ENCODE results near the gene BIN1.

DNA sequence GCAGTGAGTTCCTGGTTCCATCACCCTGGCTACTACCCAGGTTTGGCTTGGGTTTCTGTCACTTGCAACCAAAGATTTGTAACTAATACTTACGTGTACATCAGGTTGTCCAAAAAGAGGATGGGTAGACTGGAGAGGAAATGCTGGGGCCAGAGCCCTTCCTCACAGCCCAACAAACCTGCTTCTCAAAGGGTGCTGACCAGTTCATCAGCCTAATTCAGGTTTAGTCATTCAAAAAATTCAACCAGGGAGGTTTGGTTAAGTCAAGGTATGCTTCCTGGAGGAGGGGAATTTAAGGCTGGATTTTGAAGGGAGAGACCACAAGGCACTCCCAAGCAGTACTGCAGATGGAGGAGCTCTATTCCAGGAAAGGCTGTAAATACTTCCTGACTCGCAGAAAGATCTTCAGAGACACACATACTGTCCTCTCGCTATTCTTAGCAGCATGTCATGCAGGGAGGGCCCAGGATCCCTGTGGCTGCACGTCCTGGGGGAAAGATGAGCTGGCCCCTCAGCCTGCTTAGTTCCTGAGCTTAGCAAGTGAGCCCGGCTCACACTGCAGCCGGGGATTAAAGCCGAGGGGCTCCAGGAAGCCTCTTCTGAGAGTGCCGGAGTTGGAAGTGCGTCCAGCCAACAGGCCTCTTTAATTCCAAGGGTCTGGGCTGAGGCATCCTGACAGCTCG is 40.0 kb upstream of the BIN1 start:
- TF ChIP-seq, protein P1, sequence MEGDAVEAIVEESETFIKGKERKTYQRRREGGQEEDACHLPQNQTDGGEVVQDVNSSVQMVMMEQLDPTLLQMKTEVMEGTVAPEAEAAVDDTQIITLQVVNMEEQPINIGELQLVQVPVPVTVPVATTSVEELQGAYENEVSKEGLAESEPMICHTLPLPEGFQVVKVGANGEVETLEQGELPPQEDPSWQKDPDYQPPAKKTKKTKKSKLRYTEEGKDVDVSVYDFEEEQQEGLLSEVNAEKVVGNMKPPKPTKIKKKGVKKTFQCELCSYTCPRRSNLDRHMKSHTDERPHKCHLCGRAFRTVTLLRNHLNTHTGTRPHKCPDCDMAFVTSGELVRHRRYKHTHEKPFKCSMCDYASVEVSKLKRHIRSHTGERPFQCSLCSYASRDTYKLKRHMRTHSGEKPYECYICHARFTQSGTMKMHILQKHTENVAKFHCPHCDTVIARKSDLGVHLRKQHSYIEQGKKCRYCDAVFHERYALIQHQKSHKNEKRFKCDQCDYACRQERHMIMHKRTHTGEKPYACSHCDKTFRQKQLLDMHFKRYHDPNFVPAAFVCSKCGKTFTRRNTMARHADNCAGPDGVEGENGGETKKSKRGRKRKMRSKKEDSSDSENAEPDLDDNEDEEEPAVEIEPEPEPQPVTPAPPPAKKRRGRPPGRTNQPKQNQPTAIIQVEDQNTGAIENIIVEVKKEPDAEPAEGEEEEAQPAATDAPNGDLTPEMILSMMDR (IDR thresholded peaks at IDR 0.05; ENCODE audit: low read length) = no peak
- TF ChIP-seq EZH2phosphoT487 (IDR thresholded peaks at IDR 0.05; ENCODE audit: low read length) (no peak), EZH2 (optimal IDR thresholded peaks at IDR 0.05; ENCODE audit: low read depth, low read length) (no peak)
